Activated gamma-delta T cell (primary cell): ENCODE data around the gene METTL2B.
"Not testable (repeated sequence)": the region's sequence is repeated elsewhere in the genome, so short reads cannot be mapped to it uniquely, and the experiment has no call there.

Experiments used
- DNase-seq: peaks from one replicate; lab custom pipeline; 2025; lab: John Stamatoyannopoulos, UW

METTL2B gene

DNA sequence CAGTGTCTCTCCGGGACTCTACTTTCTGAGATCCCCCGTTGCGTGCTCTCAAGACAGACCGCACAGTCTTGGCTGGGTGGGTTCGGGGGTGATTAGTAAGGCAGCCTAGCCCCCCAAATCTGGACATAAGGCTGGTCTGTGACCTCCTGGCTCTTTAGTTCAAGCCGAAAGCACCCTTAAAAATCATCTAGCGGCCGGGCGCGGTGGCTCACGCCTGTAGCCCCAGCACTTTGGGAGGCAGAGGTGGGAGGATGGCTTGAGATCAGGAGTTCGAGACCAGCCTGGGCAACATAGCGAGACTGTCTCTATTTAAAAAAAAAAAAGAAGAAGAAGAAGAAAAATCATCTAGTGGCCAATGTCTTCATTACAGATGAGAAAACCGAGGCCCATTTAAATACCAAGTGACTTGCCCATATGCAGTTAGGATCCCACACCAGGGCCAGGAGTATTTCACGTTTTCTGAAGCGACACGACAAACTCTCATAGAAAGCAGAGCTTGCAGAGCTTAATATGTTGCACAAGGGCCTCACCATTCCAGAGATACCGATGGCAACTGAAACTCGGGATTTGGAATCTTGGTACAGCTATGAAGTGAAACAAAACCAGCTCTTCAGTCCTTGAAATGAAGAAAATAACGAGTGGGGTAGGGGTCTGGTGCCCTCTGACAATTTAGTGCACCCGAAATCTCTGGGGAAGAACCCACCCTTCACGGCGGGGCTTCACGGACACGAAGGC lies 21.6 kb upstream of the METTL2B start:
- no peak for DNase-seq

DNA sequence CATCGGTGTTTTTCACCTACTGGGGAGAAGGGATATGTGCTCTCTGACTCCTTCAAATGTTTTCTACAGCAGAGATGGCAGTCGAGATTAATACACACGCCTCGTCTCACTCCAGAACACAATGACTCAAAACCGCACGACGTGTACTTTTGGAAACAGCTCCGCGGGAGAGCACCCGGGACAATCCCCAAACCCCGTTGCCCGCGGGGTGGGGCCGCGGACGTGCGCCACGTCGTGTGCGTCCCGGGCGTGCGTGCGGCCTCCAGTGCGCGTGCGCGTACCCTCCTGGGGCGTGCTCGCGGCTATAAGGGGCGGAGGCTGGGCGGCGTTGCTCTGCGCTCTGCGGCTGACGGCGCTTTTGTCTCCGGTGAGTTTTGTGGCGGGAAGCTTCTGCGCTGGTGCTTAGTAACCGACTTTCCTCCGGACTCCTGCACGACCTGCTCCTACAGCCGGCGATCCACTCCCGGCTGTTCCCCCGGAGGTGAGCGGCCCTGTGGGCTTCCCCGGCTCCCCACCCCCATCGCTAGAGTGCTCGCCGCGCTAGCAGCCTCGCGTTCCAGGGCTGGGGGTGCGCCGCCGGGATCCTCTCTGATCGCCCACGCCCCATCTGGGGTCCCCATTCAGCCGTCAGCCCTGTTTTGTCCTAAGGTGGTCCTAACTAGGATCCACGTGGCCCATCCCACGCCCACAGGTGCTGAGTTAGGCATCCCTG lies 20.8 kb upstream of the METTL2B start, which contains the start of gene HILPDA:
Gene HILPDA, plus strand, starts transcription at position 336 of the 712 bp plus-strand sequence. CDS start 1,391 bp downstream, outside the sequence.
- DNase-seq = peak; percentile 91

DNA sequence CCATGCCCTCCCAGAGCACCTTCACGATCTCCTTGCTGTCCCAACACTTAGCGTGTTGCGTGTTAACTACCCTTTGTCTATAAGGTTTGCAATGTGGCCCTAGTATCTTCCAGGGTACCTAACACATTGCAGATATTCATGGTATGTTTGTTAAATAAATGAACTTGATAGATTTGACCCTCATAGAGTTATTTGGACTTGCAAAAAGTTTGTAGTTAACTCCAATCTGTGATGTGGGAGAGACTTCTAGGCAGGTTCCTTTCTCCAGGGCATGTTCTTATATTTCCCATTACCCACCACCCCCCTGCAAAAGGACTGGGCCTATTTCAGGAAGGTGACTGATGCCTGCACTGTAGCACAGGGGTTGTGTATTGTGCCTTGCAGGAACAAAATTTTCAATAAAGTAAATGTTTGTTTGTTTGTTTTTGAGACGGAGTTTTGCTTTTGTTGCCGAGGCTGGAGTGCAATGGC lies 20.3 kb upstream of the METTL2B start:
- no peak for DNase-seq

DNA sequence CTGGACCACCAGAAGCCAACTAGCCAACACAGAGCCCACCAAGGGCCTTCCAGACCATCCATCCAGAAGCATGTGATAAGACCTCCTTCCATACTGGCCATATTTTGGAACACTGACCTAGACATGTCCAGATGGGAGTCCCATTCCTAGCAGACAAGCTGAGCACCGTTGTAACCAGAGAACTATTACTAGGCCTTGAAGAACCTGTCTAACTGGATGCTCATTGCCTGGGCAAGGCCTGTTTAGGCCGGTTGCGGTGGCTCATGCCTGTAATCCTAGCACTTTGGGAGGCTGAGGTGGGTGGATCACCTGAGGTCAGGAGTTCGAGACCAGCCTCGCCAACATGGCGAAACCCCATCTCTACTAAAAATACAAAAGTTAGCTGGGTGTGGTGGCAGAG lies 19.2 kb upstream of the METTL2B start:
- DNase-seq = not testable (repeated sequence)

DNA sequence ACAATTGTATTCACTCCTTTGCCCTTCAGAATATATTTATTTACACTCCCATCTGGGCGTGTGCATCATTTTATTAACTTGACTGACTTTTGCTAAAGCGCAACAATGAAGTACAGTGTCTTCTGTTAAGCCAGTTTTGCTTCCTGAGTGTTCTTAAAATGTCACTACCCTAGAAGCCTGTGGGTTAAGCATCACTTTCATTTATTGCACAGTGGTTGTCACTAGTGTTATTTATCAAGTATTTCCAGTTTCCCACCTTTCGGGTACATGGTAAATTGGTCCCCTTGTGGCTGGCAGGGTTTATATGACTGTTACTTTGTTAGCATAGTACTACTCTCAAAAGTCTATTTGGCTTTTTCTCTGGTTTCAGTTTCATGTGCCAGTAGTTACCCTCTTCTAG lies 17.6 kb upstream of the METTL2B start:
- no peak for DNase-seq

DNA sequence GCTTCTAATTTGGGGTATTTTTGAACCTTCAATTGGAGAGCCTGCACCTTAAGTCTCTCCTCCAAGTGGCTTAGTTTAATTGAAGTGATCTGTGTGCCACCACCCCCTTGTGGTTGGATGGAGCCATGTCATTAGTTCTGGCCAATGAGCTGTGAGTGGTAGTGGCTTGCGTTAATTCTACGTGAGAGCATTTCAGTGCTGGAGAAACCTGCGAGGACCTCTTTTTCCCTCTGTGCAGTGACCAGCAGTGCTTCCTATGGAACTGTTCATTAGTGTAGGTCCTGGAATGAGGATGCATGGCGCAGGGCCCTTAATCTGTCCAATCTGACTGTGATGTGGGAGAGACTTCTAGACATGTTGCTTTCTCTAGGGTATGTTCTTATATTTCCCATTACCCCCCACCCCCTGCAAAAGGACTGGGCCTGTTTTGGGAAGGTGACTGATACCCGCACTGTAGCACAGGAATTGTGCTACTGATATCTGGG lies 17.1 kb upstream of the METTL2B start:
- DNase-seq = no peak

DNA sequence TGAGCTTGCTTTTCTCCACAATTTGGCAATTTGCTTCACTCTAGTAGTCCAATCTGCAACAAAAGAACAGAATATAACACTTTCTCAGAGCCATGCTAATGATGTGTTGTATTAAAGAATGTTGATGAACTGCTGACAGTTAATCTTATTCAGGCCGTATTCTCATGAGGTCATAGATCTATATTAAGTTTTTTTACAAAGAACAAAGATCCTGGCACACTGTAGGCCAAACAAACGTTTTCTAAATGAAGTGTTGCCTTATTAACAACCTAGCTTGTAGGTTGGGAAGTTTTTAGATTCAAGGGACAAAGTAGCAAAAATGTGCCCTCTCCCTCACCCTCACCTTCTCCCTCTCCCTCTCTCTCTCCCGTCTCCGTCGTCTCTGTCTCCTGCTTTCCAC lies 14.1 kb upstream of the METTL2B start:
- no peak for DNase-seq

DNA sequence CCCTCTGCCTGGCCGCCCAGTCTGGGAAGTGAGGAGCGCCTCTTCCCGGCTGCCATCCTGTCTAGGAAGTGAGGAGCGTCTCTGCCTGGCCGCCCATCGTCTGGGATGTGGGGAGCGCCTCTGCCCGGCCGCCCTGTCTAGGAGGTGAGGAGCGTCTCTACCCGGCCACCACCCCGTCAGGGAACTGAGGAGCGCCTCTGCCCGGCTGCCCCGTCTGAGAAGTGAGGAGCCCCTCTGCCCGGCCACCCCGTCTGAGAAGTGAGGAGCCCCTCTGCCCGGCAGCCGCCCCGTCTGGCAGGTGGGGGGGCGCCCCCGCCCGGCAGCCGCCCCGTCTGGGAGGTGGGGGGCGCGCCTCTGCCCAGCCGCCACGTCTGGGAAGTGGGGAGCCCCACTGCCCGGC lies 13.2 kb upstream of the METTL2B start:
- not testable (repeated sequence) for DNase-seq

DNA sequence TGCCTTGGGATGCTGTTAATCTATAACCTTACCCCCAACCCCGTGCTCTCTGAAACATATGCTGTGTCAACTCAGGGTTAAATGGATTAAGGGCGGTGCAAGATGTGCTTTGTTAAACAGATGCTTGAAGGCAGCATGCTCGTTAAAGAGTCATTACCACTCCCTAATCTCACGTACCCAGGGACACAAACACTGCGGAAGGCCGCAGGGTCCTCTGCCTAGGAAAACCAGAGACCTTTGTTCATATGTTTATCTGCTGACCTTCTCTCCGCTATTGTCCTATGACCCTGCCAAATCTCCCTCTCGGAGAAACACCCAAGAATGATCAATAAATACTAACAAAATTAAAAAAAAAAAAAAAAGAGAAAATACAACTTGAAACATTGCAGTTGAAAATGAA lies 12.6 kb upstream of the METTL2B start:
- DNase-seq = not testable (repeated sequence)

DNA sequence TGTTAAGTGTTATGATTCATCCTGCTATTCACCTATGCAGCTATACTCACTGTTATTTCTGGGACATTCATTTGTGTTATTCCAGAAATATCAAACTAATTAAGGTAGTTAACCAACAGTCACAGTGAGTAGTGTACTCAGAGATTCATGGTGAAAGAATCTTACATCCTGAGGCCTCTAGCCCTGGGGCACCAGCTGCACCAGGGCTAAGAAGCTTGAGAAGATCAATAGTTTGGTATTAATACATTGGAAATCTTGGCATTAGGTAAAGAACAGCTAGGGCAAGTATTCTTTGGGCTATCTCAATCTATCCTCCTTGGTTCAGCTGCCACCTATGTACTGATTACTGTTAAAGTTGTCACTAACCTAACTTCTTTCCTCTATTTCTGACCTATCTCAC lies 9.7 kb upstream of the METTL2B start:
- DNase-seq = not testable (repeated sequence)

DNA sequence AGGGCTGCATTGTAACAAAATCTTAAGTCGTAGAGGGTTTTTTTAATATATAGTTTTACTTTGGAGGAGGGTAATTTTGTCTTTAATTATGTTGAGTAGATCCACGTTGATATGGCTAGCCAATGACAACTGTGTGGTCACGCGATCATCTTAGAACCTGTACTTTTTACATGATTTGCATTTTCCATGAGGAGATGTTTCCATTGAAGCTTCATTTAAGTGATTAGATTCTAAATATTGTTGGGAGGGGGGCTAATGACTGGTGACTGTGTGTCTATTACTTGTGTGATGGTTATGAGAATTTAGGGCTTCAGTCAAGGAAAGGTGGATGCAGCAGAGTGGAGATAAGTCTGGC lies 765 bp downstream of the METTL2B start:
- DNase-seq = not testable (repeated sequence)

DNA sequence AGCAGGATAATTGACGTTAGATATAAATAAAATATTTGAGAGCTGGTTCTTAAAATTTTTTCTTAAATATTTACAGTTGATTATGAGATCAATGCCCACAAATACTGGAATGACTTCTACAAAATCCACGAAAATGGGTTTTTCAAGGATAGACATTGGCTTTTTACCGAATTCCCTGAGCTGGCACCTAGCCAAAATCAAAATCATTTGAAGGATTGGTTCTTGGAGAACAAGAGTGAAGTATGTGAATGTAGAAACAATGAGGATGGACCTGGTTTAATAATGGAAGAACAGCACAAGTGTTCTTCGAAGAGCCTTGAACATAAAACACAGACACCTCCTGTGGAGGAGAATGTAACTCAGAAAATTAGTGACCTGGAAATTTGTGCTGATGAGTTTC lies 2.5 kb downstream of the METTL2B start:
- DNase-seq = not testable (repeated sequence)

DNA sequence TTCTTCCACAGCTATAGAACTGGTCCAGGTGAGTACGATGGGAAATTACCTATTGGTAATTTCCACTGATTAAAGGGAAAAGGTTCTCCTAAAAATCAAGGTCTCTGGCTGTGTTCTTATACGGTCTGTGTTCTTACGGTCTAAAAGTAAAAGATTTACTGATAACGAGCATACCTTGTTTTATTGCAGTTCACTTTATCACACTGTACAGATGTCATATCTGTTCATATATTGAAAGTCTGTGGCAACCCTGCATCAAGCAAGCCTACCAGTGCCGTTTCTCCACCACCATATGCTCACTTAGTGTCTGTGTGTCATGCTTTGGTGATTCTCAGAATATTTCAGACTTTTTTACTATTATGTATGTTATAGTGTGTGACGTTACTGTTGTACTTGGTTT lies 11.6 kb downstream of the METTL2B start:
- DNase-seq = not testable (repeated sequence)

DNA sequence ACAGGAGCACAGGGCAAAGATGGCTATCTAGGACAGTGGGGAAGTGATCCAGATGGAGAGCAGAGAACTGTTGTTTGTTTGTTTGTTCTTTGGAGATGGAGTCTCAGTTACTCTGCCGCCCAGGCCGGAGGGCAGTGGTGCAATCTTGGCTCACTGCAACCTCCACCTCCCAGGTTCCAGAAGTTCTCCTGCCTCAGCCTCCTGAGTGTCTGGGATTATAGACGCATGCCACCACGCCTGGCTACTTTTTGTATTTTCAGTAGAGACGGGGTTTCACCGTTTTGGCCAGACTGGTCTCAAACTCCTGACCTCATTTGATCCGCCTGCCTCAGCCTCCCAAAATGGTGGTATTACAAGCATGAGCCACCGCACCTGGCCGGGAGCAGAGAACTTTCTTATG lies 20.9 kb downstream of the METTL2B start:
- DNase-seq = no peak

DNA sequence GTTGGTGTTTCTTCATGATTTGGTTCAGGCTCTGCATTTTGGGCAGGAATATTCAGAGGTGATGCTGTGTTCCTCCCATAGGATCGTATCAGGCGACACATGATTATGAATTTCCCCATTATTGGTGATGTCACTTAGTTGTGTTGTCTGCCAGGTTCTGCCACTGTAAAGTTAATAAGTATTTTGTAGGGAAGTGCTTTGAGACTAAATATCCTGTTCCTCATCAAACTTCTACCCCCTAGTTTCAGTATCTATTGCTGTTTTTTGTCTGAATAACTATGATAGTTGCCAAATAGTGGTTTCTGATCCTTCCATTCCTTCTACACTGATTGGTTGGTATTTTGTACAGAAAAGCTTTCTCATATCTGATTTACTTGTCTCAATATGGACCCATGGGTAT lies 28.9 kb downstream of the METTL2B start:
- not testable (repeated sequence) for DNase-seq

DNA sequence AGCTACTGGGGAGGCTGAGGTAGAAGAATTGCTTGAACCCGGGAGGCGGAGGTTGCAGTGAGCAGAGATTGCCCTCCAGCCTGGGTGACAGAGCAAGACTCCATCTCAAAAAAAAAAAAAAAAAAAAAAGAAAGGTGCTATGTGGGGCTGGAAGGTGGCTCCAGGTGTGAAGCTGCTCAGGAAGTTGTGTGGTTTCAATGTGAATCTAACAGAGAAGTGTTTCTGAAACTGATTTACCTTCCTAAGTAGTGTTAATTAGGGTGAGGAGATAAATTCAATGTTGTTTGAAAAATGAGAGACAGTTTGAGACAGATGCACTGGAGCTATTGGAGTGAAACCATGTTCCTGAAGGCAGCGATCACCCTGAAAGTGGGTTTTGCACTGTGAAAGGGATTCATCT lies 30.3 kb downstream of the METTL2B start:
- not testable (repeated sequence) for DNase-seq

DNA sequence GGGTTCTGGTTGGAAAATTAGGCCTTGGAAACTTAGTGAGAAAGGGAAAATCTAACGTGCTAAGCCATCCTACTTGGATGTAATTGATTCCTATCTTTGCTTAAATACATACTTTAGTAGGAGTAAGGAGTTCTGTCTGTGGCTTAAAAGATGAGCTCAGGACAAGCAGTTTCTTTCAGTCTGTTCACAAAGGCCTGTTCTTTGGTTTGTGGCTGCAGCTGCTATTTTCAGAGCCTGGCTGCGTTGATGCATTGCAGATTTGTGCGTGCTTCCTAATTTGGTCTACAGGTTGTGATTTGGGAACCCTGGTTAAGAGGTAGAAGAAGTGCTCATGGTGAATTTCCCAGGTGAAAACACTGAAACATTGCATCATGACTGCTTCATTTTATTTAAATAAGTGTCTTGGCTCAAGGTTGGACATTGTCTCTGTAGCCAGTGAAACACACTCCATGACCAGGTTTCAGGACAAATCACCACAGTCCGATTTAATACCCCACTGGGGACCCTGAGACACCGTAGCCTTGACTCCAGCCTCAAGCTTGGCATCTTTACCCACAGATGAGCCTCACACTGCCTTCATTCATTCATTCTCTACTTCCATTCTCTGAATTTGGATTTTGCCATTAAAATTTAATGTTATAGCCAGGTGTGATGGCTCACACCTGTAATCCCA lies 30.9 kb downstream of the METTL2B start:
- DNase-seq = not testable (repeated sequence)

DNA sequence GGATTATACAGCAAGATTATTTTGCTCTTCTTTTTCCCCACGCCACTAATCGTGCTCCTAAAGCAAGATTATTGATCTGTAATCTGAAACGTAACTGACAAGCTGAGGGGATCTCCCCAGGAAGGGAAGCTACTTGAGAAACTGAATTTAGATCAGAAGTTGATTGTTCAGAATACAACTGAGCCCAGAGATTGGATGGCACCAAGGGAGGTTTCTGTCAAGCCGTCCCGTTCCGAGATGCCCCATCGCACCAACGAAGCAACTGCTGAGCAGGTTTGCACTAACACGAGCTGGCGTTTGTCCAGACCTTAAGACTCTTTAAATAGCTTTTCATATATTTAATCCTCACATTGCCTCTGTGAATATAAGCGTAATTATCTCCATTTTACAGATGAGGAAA lies 35.1 kb downstream of the METTL2B start:
- DNase-seq = not testable (repeated sequence)

DNA sequence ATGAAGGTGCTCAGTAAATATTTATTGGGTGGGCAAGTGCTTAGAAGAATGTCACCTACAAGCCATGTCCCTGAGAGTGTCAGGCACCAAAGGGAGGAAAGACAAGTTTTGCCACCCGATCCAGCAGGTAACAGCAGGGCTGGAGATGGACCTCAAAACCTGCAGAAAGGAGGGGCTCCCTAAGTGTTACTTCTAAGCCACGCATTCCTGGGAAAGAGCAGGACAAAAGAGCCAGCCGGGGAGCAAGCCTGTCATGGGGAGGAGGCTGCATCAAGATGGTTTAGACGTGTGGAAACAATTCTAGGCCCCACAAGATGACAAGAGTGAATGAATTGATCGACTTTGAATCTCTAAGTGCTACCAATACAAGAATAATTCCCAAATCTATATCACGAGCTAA lies 38.7 kb downstream of the METTL2B start:
- not testable (repeated sequence) for DNase-seq

DNA sequence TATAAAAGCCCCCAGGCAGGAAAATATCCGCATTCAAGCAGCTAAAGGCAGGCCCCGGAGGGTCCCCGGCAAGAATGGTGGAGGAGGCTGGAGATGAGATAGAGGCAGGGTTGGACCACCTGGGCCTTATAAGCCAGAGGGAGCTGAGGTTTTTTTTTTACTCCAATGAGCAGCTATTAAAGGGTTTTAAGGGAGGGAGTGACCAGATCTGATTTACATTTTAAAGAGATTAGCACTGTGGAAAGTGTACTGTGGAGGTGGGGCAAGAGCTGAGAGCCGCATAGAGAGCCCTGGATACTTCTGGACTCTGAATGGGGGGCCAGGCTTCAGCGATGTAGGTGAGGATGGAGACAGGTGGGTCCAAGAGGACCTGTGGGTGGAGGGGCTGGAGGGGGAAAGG lies 40.5 kb downstream of the METTL2B start:
- not testable (repeated sequence) for DNase-seq

DNA sequence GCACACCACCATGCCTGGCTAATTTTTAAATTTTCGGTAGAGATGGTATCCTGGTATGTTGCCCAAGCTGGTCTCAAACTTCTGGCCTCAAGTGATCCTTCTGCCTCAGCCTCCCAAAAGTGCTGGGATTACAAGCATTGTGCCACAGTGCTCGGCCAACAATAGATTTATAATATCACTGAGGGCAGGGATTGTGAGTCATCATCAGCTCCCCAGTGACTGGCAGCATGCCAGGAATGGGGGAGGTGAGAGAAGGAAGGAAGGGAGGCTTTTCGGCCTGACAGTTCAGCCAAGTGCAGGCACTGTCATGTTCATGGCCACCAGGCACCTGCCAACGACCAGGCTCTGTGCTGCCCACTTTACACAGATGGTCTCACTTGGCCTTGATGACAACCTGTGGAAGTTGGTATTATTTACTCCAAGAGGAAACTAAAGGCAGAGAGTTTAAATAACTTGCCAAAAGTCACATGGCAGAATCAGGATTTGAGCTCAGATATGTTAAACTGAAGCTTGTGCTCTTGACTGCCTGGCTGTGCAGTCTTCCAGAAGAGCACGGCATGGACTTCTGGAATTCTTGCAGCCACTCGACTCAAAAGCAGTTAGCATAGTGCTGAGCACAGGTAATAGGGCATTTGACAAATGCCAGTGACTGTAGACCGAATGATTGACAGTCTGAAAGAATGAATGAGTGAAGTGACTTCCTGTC lies 46.8 kb downstream of the METTL2B start:
- not testable (repeated sequence) for DNase-seq
